Central memory CD8-positive, alpha-beta T cell (primary cell): ENCODE data around the gene STK38L.

Experiments
- ATAC-seq: fragments of 150-1000 bp; cut with Tn5 transposase; replicated peaks from 2 replicates; pipeline ENCODE4 v1.10.0; 2022; ENCODE audit warnings: mild to moderate bottlenecking, moderate FRiP score, moderate number of reproducible peaks; ENCODE audit not compliant: poor library complexity, severe bottlenecking; ENCODE audit errors: extremely low read depth
- DNase-seq, 2 donors: peaks; one replicate each; pipeline ENCODE4 v3.0.0; 2021; ENCODE audit warnings: low spot score in 2 of 2
- H3K27ac Mint-ChIP-seq: one replicate; pipeline ENCODE4 v1.8.0; 2022; ENCODE audit warnings: low read depth, mild to moderate bottlenecking, moderate library complexity, mixed read lengths
- H3K27me3 Mint-ChIP-seq: one replicate; pipeline ENCODE4 v1.8.0; 2022; ENCODE audit warnings: mixed read lengths
- H3K36me3 Mint-ChIP-seq: one replicate; pipeline ENCODE4 v1.8.0; 2022; ENCODE audit warnings: mild to moderate bottlenecking, moderate library complexity, mixed read lengths; ENCODE audit not compliant: insufficient read depth
- H3K4me1 Mint-ChIP-seq: one replicate; pipeline ENCODE4 v1.8.0; 2022; ENCODE audit warnings: mixed read lengths
- H3K4me3 Mint-ChIP-seq: one replicate; pipeline ENCODE4 v1.8.0; 2022; ENCODE audit warnings: mild to moderate bottlenecking, moderate library complexity, mixed read lengths
- H3K9me3 Mint-ChIP-seq: one replicate; pipeline ENCODE4 v1.8.0; 2022; ENCODE audit warnings: mixed read lengths

The STK38L gene

GRCh38 chr12:27271206-27271605 lies 27.1 kb downstream of the STK38L start:
- no peak for DNase-seq
- Mint-ChIP-seq H3K4me3 (no peak overlapping the region), H3K36me3 (no peaks in the 10 kb centered on the region), H3K4me1 (peaks cover 17% of the 10 kb centered on the region), H3K9me3 (no peaks in the 10 kb centered on the region), H3K27me3 (no peaks in the 10 kb centered on the region), H3K27ac (no peak overlapping the region)
- no peak for ATAC-seq

DNA sequence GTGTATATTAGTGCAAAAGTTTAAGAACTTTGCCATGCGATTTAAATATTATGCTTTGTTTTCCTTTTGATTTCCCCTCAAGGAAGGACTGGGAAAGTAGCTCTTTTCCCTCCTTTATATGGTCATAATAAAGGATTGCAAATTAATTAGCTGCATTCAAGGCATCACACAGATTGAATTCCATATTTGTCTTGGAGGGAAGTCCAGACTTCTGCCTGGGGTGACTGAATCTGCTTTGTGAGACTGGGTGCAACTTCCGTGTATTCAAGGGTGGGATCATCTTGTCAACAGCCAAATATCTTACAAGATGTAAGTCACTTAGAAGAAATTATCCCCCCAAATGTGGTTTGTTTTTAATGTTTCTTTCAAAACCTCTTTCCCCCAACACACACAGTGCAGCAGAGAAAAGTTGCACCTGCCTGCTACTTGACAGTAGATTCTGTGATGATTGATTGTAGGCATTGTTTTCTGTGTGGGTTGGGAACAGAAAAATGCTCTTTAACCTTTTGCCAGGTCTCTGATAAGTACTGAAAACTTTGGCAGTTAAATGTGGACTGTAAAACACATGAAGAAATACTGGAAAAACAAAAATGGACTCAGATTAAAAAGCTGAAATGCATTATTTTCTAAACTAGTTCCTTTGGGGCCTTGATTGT lies 28.4 kb downstream of the STK38L start:
- no peak for ATAC-seq
- Mint-ChIP-seq H3K4me3 (no peak overlapping the region), H3K27me3 (no peaks in the 10 kb centered on the region)

GRCh38 chr12:27273114-27273513 lies 29.0 kb downstream of the STK38L start:
- Mint-ChIP-seq H3K4me3 (no peak overlapping the region), H3K27ac (peak overlapping the region; percentile 33), H3K9me3 (no peaks in the 10 kb centered on the region), H3K27me3 (no peaks in the 10 kb centered on the region), H3K36me3 (no peaks in the 10 kb centered on the region), H3K4me1 (peaks cover 30% of the 10 kb centered on the region)
- DNase-seq (no peak), ATAC-seq (no peak)

More for the DNA sequence above, 28.4 kb downstream of the STK38L start:
- Mint-ChIP-seq H3K9me3 (no peaks in the 10 kb centered on the region), H3K36me3 (no peaks in the 10 kb centered on the region), H3K27ac (peak overlapping the region; percentile 33), H3K4me1 (peaks cover 29% of the 10 kb centered on the region)
- no peak for DNase-seq

DNA sequence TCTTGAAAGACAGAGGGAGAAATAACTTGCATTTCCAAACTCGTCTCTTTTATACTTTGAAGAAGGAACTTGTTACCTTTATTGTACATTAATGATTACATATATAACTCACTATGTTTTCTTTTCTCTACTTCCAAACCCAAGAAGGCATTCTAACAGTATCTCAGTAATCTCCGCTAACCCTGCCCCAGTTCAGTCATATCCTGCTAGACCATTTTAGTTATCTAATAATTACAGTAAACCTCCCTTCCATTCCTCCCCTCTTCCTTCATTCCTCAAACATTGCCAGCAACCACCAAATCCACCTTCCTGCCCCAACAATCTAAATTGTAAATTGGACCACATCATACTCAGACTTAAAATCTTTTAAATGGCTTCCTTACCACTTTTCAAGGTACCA lies 30.6 kb downstream of the STK38L start:
- no peaks in the 10 kb centered on the region for H3K36me3 Mint-ChIP-seq
- peaks cover 34% of the 10 kb centered on the region for H3K4me1 Mint-ChIP-seq
- ATAC-seq (no peak), DNase-seq (no peak)
- no peaks in the 10 kb centered on the region for H3K9me3 Mint-ChIP-seq
- no peaks in the 10 kb centered on the region for H3K27me3 Mint-ChIP-seq
- H3K4me3 Mint-ChIP-seq = no peak overlapping the region
- H3K27ac Mint-ChIP-seq = no peak overlapping the region

- Mint-ChIP-seq H3K36me3 (no peaks in the 10 kb centered on the region), H3K4me3 (no peak overlapping the region), H3K4me1 (peaks cover 34% of the 10 kb centered on the region), H3K27ac (no peak overlapping the region), H3K27me3 (no peaks in the 10 kb centered on the region), H3K9me3 (no peaks in the 10 kb centered on the region)
- DNase-seq = no peak
- no peak for ATAC-seq
Observed at GRCh38 chr12:27276275-27276674, 32.2 kb downstream of the STK38L start.

GRCh38 chr12:27277846-27278260 lies 33.8 kb downstream of the STK38L start:
- DNase-seq = no peak

GRCh38 chr12:27279826-27280225 lies 35.7 kb downstream of the STK38L start:
- ATAC-seq (no peak), DNase-seq (no peak)
- Mint-ChIP-seq H3K27me3 (no peaks in the 10 kb centered on the region), H3K27ac (no peak overlapping the region), H3K9me3 (no peaks in the 10 kb centered on the region), H3K4me3 (no peak overlapping the region), H3K36me3 (no peaks in the 10 kb centered on the region), H3K4me1 (peaks cover 27% of the 10 kb centered on the region)

More at GRCh38 chr12:27277846-27278260, 33.8 kb downstream of the STK38L start:
- peaks cover 27% of the 10 kb centered on the region for H3K4me1 Mint-ChIP-seq
- H3K4me3 Mint-ChIP-seq = no peak overlapping the region
- H3K36me3 Mint-ChIP-seq = no peaks in the 10 kb centered on the region
- H3K27ac Mint-ChIP-seq = no peak overlapping the region
- H3K9me3 Mint-ChIP-seq = no peaks in the 10 kb centered on the region
- H3K27me3 Mint-ChIP-seq = no peaks in the 10 kb centered on the region
- ATAC-seq = no peak

DNA sequence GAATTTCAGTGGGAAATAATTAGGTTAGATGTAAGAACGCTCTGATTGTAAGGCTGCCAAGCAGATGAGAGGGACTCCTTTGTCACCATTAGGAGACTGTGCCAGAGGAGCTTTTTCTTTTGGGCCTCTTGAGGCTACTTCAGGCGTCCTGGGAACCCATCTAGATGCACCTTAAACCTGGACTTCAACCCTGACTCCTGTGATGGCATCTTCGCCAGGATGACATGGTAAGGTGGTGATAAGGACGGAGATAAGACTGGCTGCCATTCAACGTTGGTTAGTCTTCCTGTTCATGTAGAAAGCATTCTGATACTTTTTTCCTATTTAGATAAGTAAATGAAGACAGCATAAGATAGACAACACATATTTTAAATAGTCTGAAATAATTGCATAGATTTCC lies 36.3 kb downstream of the STK38L start:
- DNase-seq (no peak), ATAC-seq (no peak)
- Mint-ChIP-seq H3K27ac (no peak overlapping the region), H3K4me1 (peaks cover 28% of the 10 kb centered on the region), H3K27me3 (no peaks in the 10 kb centered on the region), H3K4me3 (no peak overlapping the region), H3K36me3 (no peaks in the 10 kb centered on the region), H3K9me3 (no peaks in the 10 kb centered on the region)

- Mint-ChIP-seq H3K4me1 (peaks cover 13% of the 10 kb centered on the region), H3K36me3 (no peaks in the 10 kb centered on the region), H3K4me3 (no peak overlapping the region), H3K9me3 (no peaks in the 10 kb centered on the region), H3K27me3 (no peaks in the 10 kb centered on the region), H3K27ac (no peak overlapping the region)
- ATAC-seq = no peak
- DNase-seq = no peak
Observed at GRCh38 chr12:27282754-27283153, 38.7 kb downstream of the STK38L start.

- no peak for DNase-seq
- no peak for ATAC-seq
- no peak overlapping the region for H3K4me3 Mint-ChIP-seq
- no peak overlapping the region for H3K27ac Mint-ChIP-seq
- no peaks in the 10 kb centered on the region for H3K36me3 Mint-ChIP-seq
- peaks cover 6% of the 10 kb centered on the region for H3K4me1 Mint-ChIP-seq
- no peaks in the 10 kb centered on the region for H3K9me3 Mint-ChIP-seq
- H3K27me3 Mint-ChIP-seq = no peaks in the 10 kb centered on the region
Observed at GRCh38 chr12:27284021-27284420, 39.9 kb downstream of the STK38L start.

GRCh38 chr12:27284751-27285150 lies 40.7 kb downstream of the STK38L start:
- Mint-ChIP-seq H3K4me1 (peaks cover 6% of the 10 kb centered on the region), H3K4me3 (no peak overlapping the region), H3K36me3 (no peaks in the 10 kb centered on the region), H3K27ac (no peak overlapping the region), H3K27me3 (no peaks in the 10 kb centered on the region), H3K9me3 (no peaks in the 10 kb centered on the region)
- no peak for ATAC-seq
- DNase-seq = no peak

DNA sequence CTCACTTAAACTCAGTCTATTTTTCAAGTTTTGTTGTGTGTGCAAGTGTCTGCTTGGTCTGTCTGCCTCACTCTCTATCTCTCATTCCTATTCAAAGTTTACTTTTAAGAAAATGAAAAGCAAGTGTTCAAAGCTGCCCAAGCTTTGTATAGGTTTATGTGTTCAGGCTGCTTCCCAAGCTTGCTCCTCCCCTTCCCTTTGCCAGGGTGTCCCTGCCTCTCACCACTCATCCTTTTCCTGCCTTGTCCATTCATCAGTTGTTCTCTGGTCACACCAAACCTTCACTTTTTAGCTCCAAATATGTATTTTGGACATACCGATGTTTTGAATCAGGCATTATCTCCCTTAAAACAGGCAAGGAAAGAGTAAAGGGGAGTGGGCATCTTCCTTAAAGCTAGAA lies 41.3 kb downstream of the STK38L start:
- DNase-seq (no peak), ATAC-seq (no peak)
- Mint-ChIP-seq H3K27ac (no peak overlapping the region), H3K9me3 (no peaks in the 10 kb centered on the region), H3K36me3 (no peaks in the 10 kb centered on the region), H3K4me3 (no peak overlapping the region), H3K4me1 (peaks cover 6% of the 10 kb centered on the region), H3K27me3 (no peaks in the 10 kb centered on the region)

DNA sequence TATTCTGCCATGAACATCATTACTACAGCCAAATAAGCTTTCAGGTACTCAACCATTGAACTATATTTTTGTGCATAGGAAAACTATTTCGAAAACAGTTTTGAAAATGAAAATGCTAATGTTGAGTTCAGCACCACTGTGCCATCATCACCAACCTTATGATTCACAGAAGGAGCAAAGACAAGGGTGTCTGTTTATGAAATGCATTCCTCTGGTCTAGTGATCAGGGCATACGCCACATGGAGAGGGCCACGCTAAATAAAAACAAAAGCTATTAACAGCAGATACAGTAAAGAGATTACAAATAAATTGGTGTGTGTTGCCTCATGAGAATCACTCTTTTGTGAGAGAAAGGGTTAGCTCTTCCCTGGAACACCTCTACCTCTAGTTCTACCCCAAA lies 45.3 kb downstream of the STK38L start:
- H3K27ac Mint-ChIP-seq = no peak overlapping the region
- DNase-seq (no peak), ATAC-seq (no peak)
- no peaks in the 10 kb centered on the region for H3K36me3 Mint-ChIP-seq
- no peak overlapping the region for H3K4me3 Mint-ChIP-seq
- H3K27me3 Mint-ChIP-seq = no peaks in the 10 kb centered on the region
- H3K4me1 Mint-ChIP-seq = peaks cover 6% of the 10 kb centered on the region
- H3K9me3 Mint-ChIP-seq = no peaks in the 10 kb centered on the region
